HG03558 (cell line): ENCODE results near the gene TUBA4B.

ENCODE experiments used
- ATAC-seq: cut with Tn5 transposase; IDR thresholded peaks from one replicate; pipeline ENCODE4 v1.9.1; 2021; ENCODE audit warnings: moderate number of reproducible peaks; ENCODE audit not compliant: unreplicated experiment; ENCODE audit errors: extremely low read depth

TUBA4B gene

GRCh38 chr2:219218217-219218731 lies 34.8 kb upstream of the TUBA4B start:
- ATAC-seq, result no peak

- no peak for ATAC-seq
Measured at GRCh38 chr2:219218732-219219701, 34.0 kb upstream of the TUBA4B start, which contains the start of gene ABCB6. ABCB6 (minus strand) TSS chr2:219218958; CDS start chr2:219218673, 285 bp downstream.

- ATAC-seq, result no peak
Measured at GRCh38 chr2:219219784-219220532, 33.1 kb upstream of the TUBA4B start.

GRCh38 chr2:219220652-219221402 lies 32.2 kb upstream of the TUBA4B start:
- no peak for ATAC-seq

- no peak for ATAC-seq
Measured at GRCh38 chr2:219221957-219222518, 31.0 kb upstream of the TUBA4B start.

- no peak for ATAC-seq
Measured at GRCh38 chr2:219223831-219224610, 29.0 kb upstream of the TUBA4B start.

GRCh38 chr2:219225350-219225749 lies 27.7 kb upstream of the TUBA4B start:
- ATAC-seq, result no peak

GRCh38 chr2:219228041-219228910 lies 24.8 kb upstream of the TUBA4B start:
- no peak for ATAC-seq

GRCh38 chr2:219228911-219229304 lies 24.1 kb upstream of the TUBA4B start:
- ATAC-seq, result no peak

- peak; percentile 85 for ATAC-seq
Measured at GRCh38 chr2:219229305-219230058, 23.6 kb upstream of the TUBA4B start, which contains the start of the genes ANKZF1 and ATG9A. ANKZF1 (plus strand) TSS chr2:219229806; CDS start chr2:219230258, 452 bp downstream. ATG9A (minus strand) TSS chr2:219229636; CDS start chr2:219228024, 1,612 bp downstream.

- ATAC-seq, result no peak
Measured at GRCh38 chr2:219230059-219230540, 22.9 kb upstream of the TUBA4B start.

GRCh38 chr2:219234331-219234730 lies 18.7 kb upstream of the TUBA4B start:
- ATAC-seq, result no peak

- ATAC-seq, result no peak
Measured at GRCh38 chr2:219243291-219243761, 9.7 kb upstream of the TUBA4B start.

GRCh38 chr2:219244789-219245147 lies 8.3 kb upstream of the TUBA4B start:
- ATAC-seq, result no peak

- peak; percentile 41 for ATAC-seq
Measured at GRCh38 chr2:219245148-219245898, 7.7 kb upstream of the TUBA4B start, which contains the start of the genes GLB1L and STK16. GLB1L (minus strand) TSS chr2:219245444; CDS start chr2:219243573, 1,871 bp downstream. STK16 (plus strand) TSS chr2:219245479; CDS start chr2:219246000, 521 bp downstream.

- ATAC-seq, result no peak
Measured at GRCh38 chr2:219245899-219246230, 7.2 kb upstream of the TUBA4B start.
